HG02571 (cell line): ENCODE measurements around the gene DPY19L1.
A peak's percentile ranks its signal among the peaks of the same experiment; 100 is the strongest.
"Not testable (repeated sequence)": the region's sequence is repeated elsewhere in the genome, so short reads cannot be mapped to it uniquely, and the experiment has no call there.

Source experiments
- ATAC-seq: cut with Tn5 transposase; IDR thresholded peaks from one replicate; pipeline ENCODE4 v1.9.1; 2021; ENCODE audit warnings: mild to moderate bottlenecking, moderate library complexity; ENCODE audit not compliant: unreplicated experiment

Gene DPY19L1

GRCh38 chr7:35037211-35037525 is at the start of gene DPY19L1:
DPY19L1 (minus strand) TSS chr7:35037485; CDS start chr7:35037394, 91 bp downstream.
- peak; percentile 17 for ATAC-seq

GRCh38 chr7:35079517-35079916 is 42.2 kb upstream of the DPY19L1 start:
- not testable (repeated sequence) for ATAC-seq

GRCh38 chr7:35074008-35074407 is 36.7 kb upstream of the DPY19L1 start:
- not testable (repeated sequence) for ATAC-seq

GRCh38 chr7:35072950-35073827 is 35.9 kb upstream of the DPY19L1 start:
- ATAC-seq, result not testable (repeated sequence)

- not testable (repeated sequence) for ATAC-seq
Measured at GRCh38 chr7:35069084-35069483, 31.8 kb upstream of the DPY19L1 start.

GRCh38 chr7:35065382-35065781 is 28.1 kb upstream of the DPY19L1 start:
- not testable (repeated sequence) for ATAC-seq

- ATAC-seq, result not testable (repeated sequence)
Measured at GRCh38 chr7:35058571-35058970, 21.3 kb upstream of the DPY19L1 start.

GRCh38 chr7:35057505-35058451 is 20.5 kb upstream of the DPY19L1 start:
- ATAC-seq, result not testable (repeated sequence)

GRCh38 chr7:35055733-35056132 is 18.4 kb upstream of the DPY19L1 start:
- ATAC-seq, result not testable (repeated sequence)

- not testable (repeated sequence) for ATAC-seq
Measured at GRCh38 chr7:35053488-35054175, 16.3 kb upstream of the DPY19L1 start.

- ATAC-seq, result not testable (repeated sequence)
Measured at GRCh38 chr7:35048390-35048789, 11.1 kb upstream of the DPY19L1 start.

- not testable (repeated sequence) for ATAC-seq
Measured at GRCh38 chr7:35047912-35048305, 10.6 kb upstream of the DPY19L1 start.

GRCh38 chr7:35047263-35047911 is 10.1 kb upstream of the DPY19L1 start:
- not testable (repeated sequence) for ATAC-seq

GRCh38 chr7:35043301-35043700 is 6.0 kb upstream of the DPY19L1 start:
- not testable (repeated sequence) for ATAC-seq

- ATAC-seq, result no peak
Measured at GRCh38 chr7:35040906-35041305, 3.6 kb upstream of the DPY19L1 start.

GRCh38 chr7:35039343-35039742 is 2.1 kb upstream of the DPY19L1 start:
- ATAC-seq, result no peak

GRCh38 chr7:35038354-35038753 is 1.1 kb upstream of the DPY19L1 start:
- no peak for ATAC-seq

GRCh38 chr7:35037526-35038341 is 449 bp upstream of the DPY19L1 start:
- ATAC-seq, result peak; percentile 83

GRCh38 chr7:35036361-35037171 is 719 bp downstream of the DPY19L1 start:
- peak; percentile 13 for ATAC-seq
